HG02642 (cell line): ENCODE data around the gene IWS1.
A peak's percentile ranks its signal among the peaks of the same experiment; 100 is the strongest.
"Not testable (repeated sequence)": the region's sequence is repeated elsewhere in the genome, so short reads cannot be mapped to it uniquely, and the experiment has no call there.

Source experiments
- ATAC-seq: cut with Tn5 transposase; IDR thresholded peaks from one replicate; pipeline ENCODE4 v1.9.1; 2021; ENCODE audit warnings: mild to moderate bottlenecking; ENCODE audit not compliant: unreplicated experiment, poor library complexity

IWS1 gene

GRCh38 chr2:127526132-127527000, at the start of gene IWS1:
IWS1 (minus strand) TSS chr2:127526489; CDS start chr2:127526208, 281 bp downstream.
- peak; percentile 92 for ATAC-seq

GRCh38 chr2:127575941-127576432, 49.7 kb upstream of the IWS1 start:
- no peak for ATAC-seq

GRCh38 chr2:127575185-127575765, 49.0 kb upstream of the IWS1 start:
- no peak for ATAC-seq

GRCh38 chr2:127574656-127575055, 48.4 kb upstream of the IWS1 start:
- ATAC-seq, result no peak

GRCh38 chr2:127573771-127574170, 47.5 kb upstream of the IWS1 start:
- ATAC-seq, result no peak

- ATAC-seq, result no peak
Observed at GRCh38 chr2:127573298-127573697, 47.0 kb upstream of the IWS1 start.

- ATAC-seq, result no peak
Observed at GRCh38 chr2:127572841-127573240, 46.6 kb upstream of the IWS1 start.

- ATAC-seq, result not testable (repeated sequence)
Observed at GRCh38 chr2:127572352-127572751, 46.1 kb upstream of the IWS1 start.

- ATAC-seq, result no peak
Observed at GRCh38 chr2:127570282-127571250, 44.3 kb upstream of the IWS1 start.

- ATAC-seq, result no peak
Observed at GRCh38 chr2:127569666-127570065, 43.4 kb upstream of the IWS1 start.

GRCh38 chr2:127568128-127568527, 41.8 kb upstream of the IWS1 start:
- ATAC-seq, result no peak

GRCh38 chr2:127567351-127567854, 41.1 kb upstream of the IWS1 start:
- no peak for ATAC-seq

GRCh38 chr2:127566576-127566975, 40.3 kb upstream of the IWS1 start:
- ATAC-seq, result no peak

- no peak for ATAC-seq
Observed at GRCh38 chr2:127566139-127566417, 39.8 kb upstream of the IWS1 start.

GRCh38 chr2:127565261-127566138, 39.2 kb upstream of the IWS1 start:
- ATAC-seq, result no peak

- ATAC-seq, result no peak
Observed at GRCh38 chr2:127564429-127565260, 38.4 kb upstream of the IWS1 start.

GRCh38 chr2:127563458-127564428, 37.5 kb upstream of the IWS1 start:
- ATAC-seq, result peak; percentile 97

- ATAC-seq, result no peak
Observed at GRCh38 chr2:127562936-127563335, 36.6 kb upstream of the IWS1 start.
